ENCODE data around the gene CTNNBL1. TPM values are rescaled to one million over a fixed set of nuclear protein-coding genes. Genes with fewer than 3 reads are reported as not detected.

CTNNBL1 gene
- total RNA-seq, 1 experiment from 2014 or later: 71.2 TPM

DNA sequence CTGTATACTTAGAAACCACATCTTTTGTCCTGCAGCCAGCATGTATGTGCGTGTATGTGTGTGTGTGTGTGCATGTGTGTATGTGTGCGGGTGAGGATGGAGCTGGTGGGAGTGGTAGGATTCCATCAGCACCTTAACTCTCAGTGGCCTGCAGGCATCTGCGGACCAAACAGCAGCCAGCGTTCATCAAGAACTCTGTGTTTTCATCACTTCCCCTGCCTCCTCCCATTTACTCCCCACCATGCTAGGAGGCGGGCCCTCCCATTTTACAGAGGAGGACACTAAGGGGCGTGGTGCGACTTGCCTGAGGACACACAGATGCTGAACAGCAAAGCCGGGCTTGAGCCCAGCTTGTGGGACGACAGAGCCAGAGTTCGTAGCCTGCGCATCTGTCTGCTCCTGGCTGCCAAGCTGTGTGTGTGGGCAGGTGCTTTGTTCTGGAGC is 218.0 kb downstream of the CTNNBL1 start:
- ChIA-PET CTCF (no interaction called here), POLR2A (no interaction called here)
- ATAC-seq: no peak
- intact Hi-C loops (cut with micrococcal nuclease; ENCODE audit: unreplicated experiment) (loop anchor here (10.0 kb wide), 1 partner anchor 347 kb away; no protein-coding TSS in a partner anchor), in situ Hi-C loops (cut with HindIII; ENCODE audit: low pct_unique_long_range_greater_than_20kb, low sequenced_read_pairs) (no loop called here)
- Histone ChIP-seq H3K4me1 (ENCODE audit: control insufficient read depth, insufficient read depth, low read length) (peaks cover 12% of the 10 kb centered on the region), H3K27me3 (ENCODE audit: control insufficient read depth, insufficient read depth, low read length) (no peaks in the 10 kb centered on the region), H3K4me3 (ENCODE audit: low read depth in 2 of 2, low read length in 2 of 2) (no peak overlapping the region), H3K9me3 (ENCODE audit: control insufficient read depth, insufficient read depth, low read depth, low read length) (no peaks in the 10 kb centered on the region), H3K27ac (ENCODE audit: low read length) (no peak overlapping the region), H3K36me3 (ENCODE audit: control insufficient read depth, insufficient read depth, low read length) (no peaks in the 10 kb centered on the region)
- BruUV-seq (replicated peaks): no TSS peak
- TF ChIP-seq, protein P1, sequence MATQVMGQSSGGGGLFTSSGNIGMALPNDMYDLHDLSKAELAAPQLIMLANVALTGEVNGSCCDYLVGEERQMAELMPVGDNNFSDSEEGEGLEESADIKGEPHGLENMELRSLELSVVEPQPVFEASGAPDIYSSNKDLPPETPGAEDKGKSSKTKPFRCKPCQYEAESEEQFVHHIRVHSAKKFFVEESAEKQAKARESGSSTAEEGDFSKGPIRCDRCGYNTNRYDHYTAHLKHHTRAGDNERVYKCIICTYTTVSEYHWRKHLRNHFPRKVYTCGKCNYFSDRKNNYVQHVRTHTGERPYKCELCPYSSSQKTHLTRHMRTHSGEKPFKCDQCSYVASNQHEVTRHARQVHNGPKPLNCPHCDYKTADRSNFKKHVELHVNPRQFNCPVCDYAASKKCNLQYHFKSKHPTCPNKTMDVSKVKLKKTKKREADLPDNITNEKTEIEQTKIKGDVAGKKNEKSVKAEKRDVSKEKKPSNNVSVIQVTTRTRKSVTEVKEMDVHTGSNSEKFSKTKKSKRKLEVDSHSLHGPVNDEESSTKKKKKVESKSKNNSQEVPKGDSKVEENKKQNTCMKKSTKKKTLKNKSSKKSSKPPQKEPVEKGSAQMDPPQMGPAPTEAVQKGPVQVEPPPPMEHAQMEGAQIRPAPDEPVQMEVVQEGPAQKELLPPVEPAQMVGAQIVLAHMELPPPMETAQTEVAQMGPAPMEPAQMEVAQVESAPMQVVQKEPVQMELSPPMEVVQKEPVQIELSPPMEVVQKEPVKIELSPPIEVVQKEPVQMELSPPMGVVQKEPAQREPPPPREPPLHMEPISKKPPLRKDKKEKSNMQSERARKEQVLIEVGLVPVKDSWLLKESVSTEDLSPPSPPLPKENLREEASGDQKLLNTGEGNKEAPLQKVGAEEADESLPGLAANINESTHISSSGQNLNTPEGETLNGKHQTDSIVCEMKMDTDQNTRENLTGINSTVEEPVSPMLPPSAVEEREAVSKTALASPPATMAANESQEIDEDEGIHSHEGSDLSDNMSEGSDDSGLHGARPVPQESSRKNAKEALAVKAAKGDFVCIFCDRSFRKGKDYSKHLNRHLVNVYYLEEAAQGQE (IDR thresholded peaks at IDR 0.05; ENCODE audit: insufficient read depth in 1 of 2, low read depth in 2 of 2, low read length in 1 of 2): no peak
- TF ChIP-seq, protein P2, sequence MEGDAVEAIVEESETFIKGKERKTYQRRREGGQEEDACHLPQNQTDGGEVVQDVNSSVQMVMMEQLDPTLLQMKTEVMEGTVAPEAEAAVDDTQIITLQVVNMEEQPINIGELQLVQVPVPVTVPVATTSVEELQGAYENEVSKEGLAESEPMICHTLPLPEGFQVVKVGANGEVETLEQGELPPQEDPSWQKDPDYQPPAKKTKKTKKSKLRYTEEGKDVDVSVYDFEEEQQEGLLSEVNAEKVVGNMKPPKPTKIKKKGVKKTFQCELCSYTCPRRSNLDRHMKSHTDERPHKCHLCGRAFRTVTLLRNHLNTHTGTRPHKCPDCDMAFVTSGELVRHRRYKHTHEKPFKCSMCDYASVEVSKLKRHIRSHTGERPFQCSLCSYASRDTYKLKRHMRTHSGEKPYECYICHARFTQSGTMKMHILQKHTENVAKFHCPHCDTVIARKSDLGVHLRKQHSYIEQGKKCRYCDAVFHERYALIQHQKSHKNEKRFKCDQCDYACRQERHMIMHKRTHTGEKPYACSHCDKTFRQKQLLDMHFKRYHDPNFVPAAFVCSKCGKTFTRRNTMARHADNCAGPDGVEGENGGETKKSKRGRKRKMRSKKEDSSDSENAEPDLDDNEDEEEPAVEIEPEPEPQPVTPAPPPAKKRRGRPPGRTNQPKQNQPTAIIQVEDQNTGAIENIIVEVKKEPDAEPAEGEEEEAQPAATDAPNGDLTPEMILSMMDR (IDR thresholded peaks at IDR 0.05): no peak
- TF ChIP-seq TCF7L2 (IDR thresholded peaks at IDR 0.05; ENCODE audit: low read depth, low read length): no peak
- no peak for TF ChIP-seq POLR2AphosphoS5 (IDR thresholded peaks at IDR 0.05; ENCODE audit: low read depth, low read length)
- TF ChIP-seq SIN3A (IDR thresholded peaks at IDR 0.05; ENCODE audit: borderline replicate concordance, insufficient read depth, low read depth, low read length): no peak
- no peak for DNase-seq (ENCODE audit: low read depth, low spot score)

DNA sequence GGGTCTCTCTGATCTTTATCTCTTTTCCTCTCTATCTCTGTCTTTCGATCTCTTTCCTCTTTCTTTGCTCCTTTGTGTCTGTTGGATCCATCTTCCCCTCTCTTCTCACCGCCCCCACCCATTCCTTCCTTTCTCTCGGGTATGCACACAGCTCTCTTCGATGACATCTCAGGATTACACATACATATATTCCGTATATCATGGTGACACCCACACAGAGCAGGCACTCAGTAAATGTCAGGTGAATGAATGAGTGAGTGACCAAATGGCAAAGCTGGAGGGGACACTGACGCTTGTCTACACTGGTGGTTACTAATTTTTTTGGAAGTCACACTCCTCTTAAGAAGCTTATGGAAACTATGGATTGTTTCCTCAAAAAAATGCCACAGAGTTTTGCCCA is 219.0 kb downstream of the CTNNBL1 start:
- H3K27me3 ChIP-seq (ENCODE audit: control insufficient read depth, insufficient read depth, low read length): no peaks in the 10 kb centered on the region
- DNase-seq (ENCODE audit: low read depth, low spot score) (no peak), ATAC-seq (no peak)
- H3K36me3 ChIP-seq (ENCODE audit: control insufficient read depth, insufficient read depth, low read length): no peaks in the 10 kb centered on the region
- no peaks in the 10 kb centered on the region for H3K9me3 ChIP-seq (ENCODE audit: control insufficient read depth, insufficient read depth, low read depth, low read length)
- ChIA-PET POLR2A (no interaction called here), CTCF (interaction anchor here (0.6 to 0.8 kb wide), 2 partner anchors 10 to 18 kb away, joined by 3 to 11 read pairs; no protein-coding TSS in a partner anchor)
- no peak overlapping the region for H3K27ac ChIP-seq (ENCODE audit: low read length)
- in situ Hi-C loops (cut with HindIII; ENCODE audit: low pct_unique_long_range_greater_than_20kb, low sequenced_read_pairs) (no loop called here), intact Hi-C loops (cut with micrococcal nuclease; ENCODE audit: unreplicated experiment) (loop anchor here (10.0 kb wide), 1 partner anchor 348 kb away; no protein-coding TSS in a partner anchor)
- peaks cover 11% of the 10 kb centered on the region; the same call in 1 of the 2 replicates for H3K4me1 ChIP-seq (ENCODE audit: control insufficient read depth, insufficient read depth, low read length)
- BruUV-seq (replicated peaks): no TSS peak
- no peak for TF ChIP-seq TCF7L2 (IDR thresholded peaks at IDR 0.05; ENCODE audit: low read depth, low read length)
- TF ChIP-seq, protein P2 (IDR thresholded peaks at IDR 0.05): no peak
- no peak overlapping the region for H3K4me3 ChIP-seq (ENCODE audit: low read depth in 2 of 2, low read length in 2 of 2)

Measured in Panc1 (cell line).